HepG2 (cell line): Measurements from ENCODE around the gene PROSER1.

Source experiments
- JDP2 ChIP-seq: sonication (generic); formaldehyde crosslinking; IDR thresholded peaks from 2 replicates; pipeline ENCODE4 v1.8.1; 2022; ENCODE audit warnings: missing genetic modification reagents, borderline replicate concordance
- JUN ChIP-seq: sonication (generic); formaldehyde crosslinking; IDR thresholded peaks from 2 replicates; pipeline ENCODE4 v1.4.0; 2020; ENCODE audit warnings: mild to moderate bottlenecking, missing genetic modification reagents
- ZBTB38 ChIP-seq: sonication (generic); formaldehyde crosslinking; IDR thresholded peaks from 2 replicates; pipeline ENCODE4 v1.5.1; 2020; ENCODE audit warnings: mild to moderate bottlenecking, missing genetic modification reagents

DNA sequence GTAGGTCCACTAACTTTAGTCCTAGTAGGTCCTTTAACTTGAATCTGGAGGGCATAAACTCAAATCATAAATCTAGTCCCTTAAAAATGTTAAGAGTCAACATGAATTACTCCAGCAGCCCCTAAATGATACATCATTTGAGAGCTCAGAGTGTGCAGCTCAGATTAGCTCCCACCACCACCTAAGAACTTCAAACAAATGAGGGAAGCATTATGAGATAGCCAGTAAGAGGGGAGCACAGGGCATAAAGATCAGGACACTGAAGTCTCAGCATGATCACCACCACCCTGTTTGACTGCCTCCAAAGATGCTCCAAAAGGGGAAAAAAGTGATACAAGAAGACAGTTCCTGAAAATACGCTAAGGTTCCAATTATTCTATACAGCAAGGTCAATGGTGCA is 5.7 kb downstream of the PROSER1 start:
- TF ChIP-seq JDP2 (CRISPR knock-in tag) (no peak), JUN (CRISPR knock-in tag) (no peak), ZBTB38 (CRISPR knock-in tag) (no peak)
